Stimulated activated CD4-positive, alpha-beta T cell treated with anti-CD3 and anti-CD28 coated beads, Interleukin-15, amount 100 ng/mL, for 24 hours (primary cell): Measurements from ENCODE around the gene PRDM15.

Source experiments
- DNase-seq: peaks from one replicate; pipeline ENCODE4 v3.0.0-alpha.2; 2020

PRDM15 gene

DNA sequence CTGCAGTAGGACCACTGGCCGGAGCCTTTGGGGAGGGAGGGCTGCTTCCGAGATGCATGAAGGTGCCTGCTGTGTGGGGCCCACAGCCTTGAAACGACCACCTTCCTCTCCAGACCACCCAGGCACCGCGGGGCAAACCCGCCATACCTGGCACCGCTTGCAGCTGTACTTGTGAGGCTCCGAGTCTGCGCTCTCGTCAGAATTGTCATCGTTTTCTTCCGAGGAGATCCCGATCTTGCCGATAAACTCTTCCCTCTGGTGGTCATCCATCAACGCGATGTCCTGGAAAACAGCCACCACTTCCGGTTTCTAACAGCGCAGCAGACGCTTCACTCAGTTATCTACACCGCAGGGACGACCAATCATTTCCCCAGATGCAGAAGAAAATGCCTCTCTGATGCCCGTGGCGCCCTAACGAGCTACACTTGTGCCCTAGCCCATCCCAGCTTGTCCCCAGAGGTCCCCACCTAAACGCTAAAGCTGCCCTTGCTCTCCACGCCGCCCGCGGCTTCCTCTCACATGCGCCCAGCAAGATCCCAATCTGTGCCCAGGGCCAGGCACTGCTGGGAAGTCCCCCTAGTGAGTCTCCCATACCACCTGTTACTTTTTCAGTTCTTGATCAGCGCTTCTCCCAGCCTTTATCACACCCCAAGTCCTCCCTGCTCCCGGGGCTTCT is 57.2 kb downstream of the PRDM15 start:
- DNase-seq, result no peak

DNA sequence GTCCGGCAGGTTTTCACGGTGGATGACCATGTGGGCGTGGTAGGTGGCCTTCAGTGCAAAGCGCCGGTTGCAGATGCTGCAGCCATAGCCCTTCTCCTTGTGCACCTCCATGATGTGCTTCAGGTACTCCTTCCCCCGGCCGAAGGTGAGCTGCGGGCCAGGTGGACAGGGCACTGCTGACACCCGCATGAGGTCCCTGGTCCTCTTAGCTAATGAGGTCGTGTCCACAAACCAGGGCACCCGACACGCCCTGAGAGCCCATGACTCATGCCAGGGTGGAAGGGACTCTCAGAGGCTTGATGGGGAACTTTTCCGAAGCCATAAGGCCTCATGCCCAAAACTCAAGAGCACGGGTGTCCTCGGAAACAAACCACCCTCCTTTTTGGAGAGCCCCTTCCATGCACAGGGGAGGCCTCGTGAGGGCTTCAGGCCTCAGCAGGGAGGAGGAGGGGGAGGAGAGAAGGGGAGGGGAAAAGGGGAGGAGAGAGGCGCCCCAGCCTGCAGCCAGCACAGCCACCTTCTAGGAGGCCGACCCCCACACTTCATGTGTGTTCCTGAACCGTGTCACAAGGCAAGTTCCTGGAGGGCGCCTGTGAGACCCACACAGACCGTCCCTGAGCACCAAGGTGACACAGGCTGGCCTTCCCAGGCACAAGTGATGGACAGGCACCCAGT is 57.9 kb downstream of the PRDM15 start:
- no peak for DNase-seq

DNA sequence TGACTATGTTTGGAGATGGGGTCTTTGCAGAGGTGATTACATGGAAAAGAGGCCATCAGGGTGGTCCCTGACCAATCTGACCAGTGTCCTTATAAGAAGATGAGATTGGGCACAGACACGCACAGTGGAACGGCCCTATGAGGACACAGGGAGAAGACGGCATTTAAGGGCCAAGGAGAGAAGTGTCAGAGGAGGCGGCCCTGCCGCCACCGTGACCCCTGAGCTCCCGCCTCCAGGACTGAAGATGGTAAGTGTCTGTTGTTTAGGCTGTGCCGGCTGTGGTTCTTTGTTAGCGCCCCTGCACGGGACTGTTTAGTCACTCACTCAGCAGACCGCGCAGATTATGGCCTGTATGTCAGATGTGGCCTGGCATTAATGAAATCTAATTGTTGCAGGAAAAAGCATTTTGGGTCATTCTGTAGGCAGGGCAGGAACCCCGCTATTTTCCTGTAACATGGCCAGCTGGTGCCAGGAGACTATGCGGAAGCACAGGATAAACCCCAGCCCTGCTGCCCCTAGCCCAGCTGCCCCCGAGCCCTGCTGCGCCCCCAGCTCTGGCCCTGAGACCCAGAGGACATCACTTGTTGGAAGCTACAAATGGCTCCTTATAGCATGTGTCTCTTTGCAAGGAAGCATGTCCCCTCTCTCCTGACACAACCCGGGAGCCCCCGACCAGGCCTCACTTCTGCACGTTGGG is 58.6 kb downstream of the PRDM15 start:
- DNase-seq, result no peak

DNA sequence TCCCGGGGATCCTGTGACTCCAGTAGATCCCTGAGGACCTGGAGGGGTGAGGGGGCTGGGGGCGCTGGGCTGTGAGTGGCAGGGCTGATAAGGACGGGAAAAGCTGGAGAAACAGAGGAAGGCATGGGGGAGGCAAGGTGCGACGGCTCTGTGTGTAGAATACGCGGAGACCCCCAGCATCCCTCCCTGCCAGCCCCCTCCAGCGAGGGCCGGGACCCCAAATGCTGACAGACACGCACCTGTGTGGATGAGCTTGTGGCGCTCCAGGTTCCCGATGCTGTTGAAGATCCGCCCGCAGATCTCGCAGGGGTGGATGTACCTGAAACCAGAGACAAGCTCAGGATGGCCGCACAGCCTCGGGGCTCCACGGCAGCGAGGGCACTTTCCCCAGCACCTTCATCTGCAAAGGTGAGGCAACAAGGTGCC is 59.3 kb downstream of the PRDM15 start:
- no peak for DNase-seq

DNA sequence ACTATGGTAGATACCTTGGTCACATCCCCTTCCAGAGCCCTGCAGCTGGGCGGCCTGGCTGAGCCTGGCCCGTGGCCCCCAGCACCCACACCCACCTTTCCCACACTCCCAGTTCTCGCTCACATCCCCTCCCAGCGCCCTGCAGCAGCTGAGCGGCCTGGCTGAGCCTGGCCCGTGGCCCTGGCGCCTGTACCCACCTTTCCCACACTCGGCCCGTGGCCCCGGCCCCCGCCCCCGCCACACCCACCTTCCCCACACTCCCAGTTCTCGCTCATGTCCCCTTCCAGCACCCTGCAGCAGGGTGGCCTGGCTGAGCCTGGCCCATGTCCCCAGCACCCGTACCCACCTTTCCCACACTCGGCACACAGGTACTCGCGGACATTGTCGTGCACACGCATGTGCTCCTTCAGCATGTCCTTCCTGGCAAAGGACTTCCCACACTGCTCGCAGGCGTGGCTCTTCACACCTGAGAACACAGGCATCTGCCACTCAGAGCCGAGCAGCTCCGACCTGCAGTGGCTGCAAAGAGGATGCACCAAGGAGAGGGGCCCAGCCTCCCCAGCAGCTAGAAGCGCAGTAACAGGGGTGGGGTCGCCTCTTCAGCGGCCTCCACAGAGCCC is 59.8 kb downstream of the PRDM15 start:
- DNase-seq, result no peak

DNA sequence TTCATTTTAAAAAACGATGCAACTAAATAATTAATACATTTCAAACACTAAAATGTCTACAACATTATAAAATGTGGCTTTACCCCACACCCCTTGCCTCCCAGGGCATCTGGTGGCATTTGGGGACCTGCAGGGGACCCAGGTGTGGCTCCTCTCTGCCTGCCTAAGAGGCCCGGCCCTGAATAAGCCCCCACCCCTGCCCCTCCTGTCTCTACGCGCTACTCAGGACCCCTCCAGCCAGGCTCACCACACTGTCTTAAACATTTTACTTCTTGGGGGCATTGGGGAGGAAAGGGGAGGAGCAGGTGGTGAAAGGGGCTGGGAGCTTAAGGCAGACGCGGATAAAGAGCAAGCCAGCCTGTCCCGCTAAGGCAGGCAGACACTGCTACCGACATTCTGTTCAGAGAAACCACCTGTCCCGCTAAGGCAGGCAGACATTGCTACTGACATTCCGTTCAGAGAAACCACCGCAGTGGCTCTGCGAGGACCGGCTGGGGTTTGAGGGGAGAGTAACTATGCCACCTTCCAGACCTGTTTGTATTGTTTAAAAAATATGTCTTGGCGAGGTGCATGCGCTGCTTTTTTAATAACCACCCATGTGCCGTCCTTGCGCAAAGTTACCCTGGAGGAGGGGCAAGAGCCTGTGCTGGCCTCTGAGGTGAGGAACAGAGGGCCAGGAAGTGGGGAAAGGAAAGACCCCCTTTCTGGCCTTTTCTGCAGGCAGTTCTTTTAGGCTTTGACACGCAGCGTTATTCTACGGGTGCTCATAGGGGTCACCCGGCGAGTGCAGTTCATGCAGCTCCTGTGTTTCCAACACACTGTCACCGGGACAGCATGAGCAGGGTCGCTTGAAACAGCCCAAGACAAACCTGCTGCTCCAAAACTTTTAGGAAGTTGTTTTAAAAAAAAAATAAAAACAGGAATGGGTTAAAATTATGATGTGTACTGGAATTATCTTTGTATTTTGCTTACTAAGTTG is 61.0 kb downstream of the PRDM15 start:
- no peak for DNase-seq

DNA sequence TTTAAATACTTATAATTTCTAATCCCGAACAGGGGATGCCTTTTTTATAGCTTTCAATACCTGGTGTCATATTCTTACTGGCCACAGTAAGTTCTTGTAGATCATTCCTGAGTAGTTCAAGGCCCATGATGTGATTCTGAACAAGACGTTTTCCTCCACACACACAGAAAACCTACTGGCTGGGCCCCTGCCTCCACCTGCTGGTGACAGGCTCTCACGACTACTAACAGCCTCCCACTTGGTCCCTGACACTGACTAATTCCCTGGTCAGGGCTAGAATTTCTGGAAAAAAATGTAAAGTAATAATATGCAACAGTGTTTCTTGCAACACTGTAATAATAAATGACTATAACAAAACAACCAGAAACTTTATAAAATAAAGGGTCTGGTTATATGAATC is 61.9 kb downstream of the PRDM15 start:
- peak; percentile 48 for DNase-seq

DNA sequence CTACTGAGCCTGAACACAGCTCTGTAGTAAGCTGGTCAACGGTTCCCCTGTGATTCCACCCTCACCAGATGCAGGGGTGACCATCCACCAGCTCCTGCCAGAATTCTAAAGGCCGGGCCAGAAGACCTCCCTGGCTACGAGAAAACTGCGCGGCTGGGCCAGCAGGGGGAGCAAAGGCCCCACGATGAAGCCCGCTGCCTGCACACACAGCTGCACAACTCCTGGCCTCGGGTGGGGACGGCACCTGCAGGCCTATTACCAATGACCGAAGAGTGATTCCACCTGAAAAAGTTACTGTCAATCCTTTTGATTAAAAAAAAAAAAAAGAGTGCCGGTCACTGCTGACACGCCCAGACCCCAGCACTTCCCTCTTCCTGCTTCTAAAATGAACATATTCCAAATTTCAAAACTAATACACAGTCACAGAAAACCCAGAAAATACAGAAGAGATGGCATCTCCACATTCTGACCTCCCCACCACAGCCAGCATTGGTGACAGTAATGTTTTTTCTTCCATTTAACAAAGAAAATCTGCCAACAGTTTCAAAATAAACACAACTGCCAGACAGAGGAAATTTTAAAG is 62.5 kb downstream of the PRDM15 start:
- DNase-seq, result peak; percentile 65

DNA sequence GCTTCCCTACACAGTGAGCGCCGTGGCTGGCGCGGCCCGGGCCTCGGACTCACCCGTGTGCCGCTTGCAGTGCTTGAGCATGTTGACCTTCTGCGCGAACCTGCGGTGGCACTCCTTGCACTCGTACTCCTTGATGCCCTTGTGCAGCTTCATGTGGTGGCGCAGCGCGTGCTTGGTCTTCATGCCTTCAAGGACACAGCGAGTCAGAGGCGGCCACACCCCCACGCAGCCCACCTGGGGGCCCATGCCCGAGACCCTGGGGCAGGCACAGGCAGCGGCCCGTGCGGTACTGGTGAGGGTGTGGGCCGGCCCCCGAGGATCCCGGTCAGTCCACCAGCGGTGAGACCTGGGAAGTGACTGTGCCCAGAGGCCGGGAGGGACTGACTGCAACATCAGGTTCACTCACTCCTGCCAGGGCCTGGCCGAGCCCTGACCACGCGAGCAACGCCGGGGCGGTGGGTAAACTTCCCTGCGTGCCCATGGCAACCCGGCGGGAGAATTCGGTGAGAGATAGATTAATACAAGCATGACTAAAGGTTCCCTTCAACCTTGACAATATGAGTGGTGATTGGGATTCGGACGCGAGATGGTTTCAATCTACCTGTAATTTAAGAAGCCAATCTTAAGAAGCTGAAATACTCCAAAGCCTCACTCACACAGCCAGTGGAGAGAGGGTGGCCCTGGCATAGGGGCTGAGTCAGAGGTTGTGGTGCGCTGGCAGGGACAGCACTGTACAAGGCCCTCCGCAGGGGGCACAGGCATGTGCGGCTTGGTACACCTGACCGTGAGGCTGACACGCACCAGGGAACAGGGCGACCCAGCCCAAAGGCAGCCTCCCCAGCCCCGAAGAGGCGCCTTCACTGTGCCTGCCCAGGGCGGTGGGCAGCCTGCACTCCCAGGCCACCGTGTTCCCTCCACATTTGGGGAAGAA is 63.2 kb downstream of the PRDM15 start:
- DNase-seq, result no peak

DNA sequence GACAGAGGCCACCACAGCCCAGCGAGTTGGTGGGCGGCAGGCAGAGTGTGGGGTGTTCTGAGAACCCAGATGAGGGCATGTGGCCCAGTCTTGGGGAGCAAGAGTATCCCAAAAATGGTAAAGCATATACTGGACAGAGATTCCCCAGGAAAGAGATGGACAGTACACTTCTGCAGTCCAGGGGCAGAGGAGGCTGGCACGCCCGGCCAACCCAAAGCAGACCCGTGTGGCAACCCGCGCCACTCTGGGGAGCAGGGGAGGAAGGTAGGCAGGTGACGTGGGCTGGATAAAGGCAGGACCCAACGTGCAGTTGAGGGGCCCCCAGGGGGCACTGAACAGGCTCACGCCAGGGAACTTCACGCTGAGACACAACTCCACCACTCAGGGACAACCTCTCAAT is 65.9 kb downstream of the PRDM15 start:
- no peak for DNase-seq

DNA sequence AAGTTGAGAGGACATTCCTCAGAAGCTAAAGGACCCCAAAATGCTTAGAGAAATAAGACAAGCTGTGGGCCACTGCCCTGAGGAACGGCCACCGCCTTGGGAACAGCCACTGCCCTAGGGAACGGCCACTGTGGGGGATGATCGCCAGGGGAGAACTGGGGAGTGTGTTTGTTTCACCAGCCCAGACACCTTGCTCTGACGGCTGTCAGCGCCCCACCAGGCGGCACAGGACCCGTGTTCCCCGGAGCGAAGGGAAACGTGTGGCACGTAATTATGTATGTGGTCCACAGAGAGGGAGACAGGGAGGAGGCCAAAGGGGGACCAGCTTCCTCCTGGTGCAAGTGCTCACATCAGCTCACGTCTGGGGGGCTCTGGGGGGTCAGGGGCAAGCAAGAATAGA is 66.5 kb downstream of the PRDM15 start:
- DNase-seq, result no peak

DNA sequence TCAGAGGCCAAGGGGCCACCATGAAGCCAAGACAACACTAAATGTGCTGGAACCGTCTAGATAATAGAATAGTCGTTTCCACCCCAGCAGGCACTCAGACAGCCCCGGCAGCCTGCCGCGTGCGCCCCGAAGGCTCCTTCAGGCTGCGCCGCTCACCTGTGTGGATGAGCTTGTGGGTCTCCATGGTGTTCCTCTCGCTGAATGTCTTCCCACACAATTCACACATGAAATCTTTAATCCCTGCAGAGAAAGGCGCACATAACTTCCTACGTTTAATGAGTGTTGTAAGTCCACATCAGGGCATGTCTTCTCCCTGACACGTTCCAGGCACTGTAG is 68.6 kb downstream of the PRDM15 start:
- DNase-seq, result no peak

DNA sequence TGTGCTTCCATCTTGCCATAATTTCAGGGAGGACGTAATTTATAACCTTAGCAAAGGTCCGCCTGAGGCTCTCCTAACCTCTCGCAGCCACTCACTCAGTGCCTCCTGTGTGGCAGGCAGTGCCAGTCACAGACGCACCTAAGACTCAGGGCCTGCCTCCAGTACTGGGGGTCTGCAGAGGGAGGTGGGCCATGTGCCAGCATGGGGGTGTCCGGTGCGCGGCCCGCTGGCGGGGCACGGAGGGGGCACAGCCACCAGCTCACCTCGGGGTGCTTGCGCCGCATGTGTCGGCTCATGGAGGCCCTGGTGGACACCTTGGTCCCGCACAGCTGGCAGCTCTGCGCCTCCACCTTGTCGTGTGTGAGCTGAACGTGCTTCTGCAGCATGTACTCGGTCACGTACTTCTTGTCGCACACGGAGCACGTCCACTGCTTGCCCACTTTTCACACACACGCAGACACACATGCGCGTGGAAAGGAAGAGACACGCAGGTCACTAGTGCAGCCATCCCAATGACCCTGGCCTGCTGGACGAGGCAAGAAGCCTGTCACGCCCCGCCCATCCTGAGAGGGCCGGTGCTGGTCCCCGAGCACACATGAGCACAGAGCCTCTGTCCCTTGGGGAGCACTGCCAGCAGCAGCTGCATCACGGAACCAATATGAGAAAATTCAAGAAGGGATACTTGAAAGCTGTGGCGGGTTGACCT is 69.1 kb downstream of the PRDM15 start:
- no peak for DNase-seq

DNA sequence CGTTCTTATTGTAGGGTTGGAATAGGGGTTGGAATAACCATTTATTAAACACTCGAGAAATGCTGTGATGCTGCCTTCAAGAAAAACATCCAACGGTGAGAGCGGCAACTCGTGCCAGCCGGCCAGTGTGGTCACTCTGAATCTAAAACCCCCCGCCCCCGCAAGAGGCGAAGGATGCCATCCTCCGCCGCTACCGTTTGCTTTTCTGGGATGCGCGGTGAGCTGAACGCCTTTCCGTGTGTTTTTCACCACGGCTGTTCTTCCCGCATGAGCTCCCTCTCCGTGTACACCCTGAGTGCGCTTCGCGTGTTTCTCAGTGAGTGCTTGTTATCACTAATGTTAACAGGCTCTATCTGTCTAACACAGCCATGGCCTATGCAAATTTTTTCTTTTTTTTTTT is 70.3 kb downstream of the PRDM15 start:
- no peak for DNase-seq

DNA sequence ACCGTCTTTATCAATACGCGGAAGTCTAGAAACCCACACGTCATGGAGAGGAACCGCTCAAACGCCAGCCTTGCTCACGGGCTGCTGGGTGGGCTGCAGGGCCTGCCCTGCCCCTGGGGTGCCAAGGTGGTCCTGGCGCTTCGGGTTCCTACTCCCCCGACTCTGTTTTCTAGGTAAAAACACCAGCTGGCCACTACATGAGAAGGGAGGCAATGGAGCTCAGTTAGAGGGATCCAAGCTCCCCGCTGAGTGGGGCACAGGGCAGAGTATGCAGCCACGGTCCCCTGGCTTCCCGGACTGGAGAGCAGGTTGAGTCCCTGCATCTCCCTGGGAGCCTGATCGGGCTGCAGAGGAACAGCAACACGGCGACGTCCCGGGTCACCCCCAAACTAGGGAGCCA is 71.0 kb downstream of the PRDM15 start:
- DNase-seq, result no peak

DNA sequence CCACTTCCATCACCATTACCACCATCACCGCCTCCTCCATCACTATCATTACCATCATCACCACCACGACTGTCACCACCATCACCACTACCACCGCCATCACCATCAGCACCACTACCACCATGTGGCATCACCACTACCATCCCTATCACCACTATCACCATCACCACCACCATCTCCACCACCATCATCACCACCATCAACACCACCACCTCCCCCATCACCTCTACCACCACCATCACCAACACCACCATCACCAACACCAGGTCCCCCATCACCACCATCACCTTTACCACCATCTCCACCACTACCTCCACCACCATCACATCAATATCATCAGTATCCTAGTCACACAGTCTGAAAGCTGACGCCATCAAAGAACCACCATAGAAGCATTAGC is 72.4 kb downstream of the PRDM15 start:
- DNase-seq, result no peak

DNA sequence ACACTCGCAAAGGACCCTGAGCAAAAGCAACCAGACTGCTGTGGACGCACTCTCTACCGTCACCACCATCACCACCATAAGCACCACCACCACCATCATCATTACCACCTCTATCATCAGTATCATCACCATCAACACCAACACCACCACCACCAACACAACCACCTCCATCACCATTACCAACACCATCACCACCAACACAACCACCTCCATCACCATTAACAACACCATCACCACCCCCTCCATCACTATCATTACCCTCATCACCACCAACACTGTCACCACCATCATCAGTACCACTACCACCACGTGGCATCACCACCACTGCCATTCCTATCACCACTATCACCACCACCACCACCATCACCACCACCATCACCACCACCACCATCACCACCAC is 73.5 kb downstream of the PRDM15 start:
- no peak for DNase-seq

DNA sequence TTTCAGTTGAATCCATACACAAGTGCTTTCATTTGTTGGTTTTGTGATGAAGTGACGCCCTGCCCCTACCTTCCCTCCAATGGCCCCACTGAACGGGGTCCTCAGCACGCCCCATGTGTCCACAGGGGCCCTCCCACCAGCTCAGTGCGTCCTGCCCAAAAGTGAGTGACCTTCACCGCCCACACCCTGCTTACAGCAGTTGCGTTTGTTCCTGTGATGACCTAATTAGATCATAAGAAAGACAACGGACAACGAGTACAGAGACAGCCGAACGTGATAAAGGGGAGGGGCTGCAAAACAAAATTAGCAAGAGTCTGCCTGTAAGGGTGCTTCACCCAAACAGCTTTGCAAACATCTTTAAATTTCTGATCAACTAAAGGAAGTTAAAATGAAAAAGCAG is 74.1 kb downstream of the PRDM15 start:
- no peak for DNase-seq

DNA sequence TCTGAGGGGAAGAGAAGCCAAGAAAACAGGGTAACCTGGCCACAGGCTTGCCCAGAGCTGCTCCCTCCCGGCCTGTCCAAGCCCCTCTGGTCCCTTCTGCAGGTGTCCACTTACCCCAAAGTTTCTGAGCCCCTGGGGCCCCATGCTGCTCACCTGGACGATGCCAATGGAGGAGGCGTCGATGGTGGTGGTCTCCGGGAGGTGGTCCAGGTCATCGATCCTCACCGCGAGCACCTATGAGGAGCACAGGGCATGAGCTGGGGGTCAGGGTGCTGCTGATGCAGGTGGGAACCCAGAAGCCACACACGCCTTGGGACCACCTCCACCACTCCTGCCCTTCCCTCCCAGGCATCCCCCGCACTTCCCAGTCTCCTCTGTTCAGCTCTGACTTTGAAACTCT is 74.8 kb downstream of the PRDM15 start:
- DNase-seq, result no peak

DNA sequence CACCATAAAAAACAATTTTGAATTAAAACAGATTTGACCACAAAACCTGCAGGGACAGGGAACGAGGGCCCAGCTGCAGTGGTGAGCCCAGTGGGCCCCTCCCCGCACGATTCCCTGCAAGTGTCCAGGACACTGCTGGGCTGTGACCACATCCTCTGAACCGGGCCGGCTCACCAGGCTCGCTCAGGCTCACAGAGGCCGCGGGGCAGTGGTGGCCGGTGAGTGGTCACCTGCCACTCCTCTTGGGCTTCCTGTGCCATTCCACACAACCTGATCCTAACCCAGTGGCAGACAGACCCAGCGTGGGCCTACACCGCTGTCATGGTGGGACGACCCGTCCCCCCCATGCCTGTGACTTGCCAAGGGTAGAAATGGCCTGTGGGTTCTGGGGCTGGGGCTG is 75.8 kb downstream of the PRDM15 start:
- no peak for DNase-seq

DNA sequence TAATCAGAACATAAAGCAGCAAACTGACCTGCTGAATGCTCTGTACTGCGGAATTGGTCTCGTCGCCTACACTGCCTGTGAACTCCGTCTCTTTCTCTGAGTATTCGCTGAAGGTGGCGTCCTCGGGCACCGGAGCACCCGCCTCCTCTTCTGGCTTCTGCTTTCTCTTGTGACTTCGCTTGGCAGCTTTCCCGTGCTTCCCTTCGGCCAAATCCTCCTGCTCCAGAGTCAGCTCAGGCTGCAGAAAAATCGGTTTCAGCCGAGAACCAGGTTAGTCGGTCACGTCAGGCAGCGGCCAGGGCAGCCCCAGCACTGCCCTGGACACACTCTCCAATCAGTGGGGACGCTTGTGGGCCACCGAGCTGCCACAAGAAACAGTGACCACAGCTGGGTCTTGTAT is 76.5 kb downstream of the PRDM15 start:
- DNase-seq, result no peak
